ENCODE data around the gene ATP6V0A4.

Gene ATP6V0A4

GRCh38 chr7:138656952-138657351 lies 141.0 kb downstream of the ATP6V0A4 start:
- DNase-seq, result no peak
